IPS DF 6.9 (cell line): ENCODE results near the gene SLIT3.

Experiments used
- DNase-seq: peaks from one replicate; pipeline ENCODE4 v3.0.0-alpha.2; 2013; ENCODE audit warnings: low read depth, low spot score
- H3K27ac ChIP-seq: one replicate; pipeline ENCODE4 v1.5.1; 2013; ENCODE audit warnings: low read length, control low read depth
- H3K27me3 ChIP-seq: 2 replicates; pipeline ENCODE4 v1.6.1; 2013; ENCODE audit warnings: mild to moderate bottlenecking, low read length; ENCODE audit not compliant: control insufficient read depth, insufficient read depth
- H3K36me3 ChIP-seq: 2 replicates; pipeline ENCODE4 v1.6.1; 2013; ENCODE audit warnings: low read length; ENCODE audit not compliant: control insufficient read depth, insufficient read depth
- H3K4me1 ChIP-seq: 2 replicates; pipeline ENCODE4 v1.6.1; 2013; ENCODE audit warnings: low read length; ENCODE audit not compliant: control insufficient read depth, insufficient read depth
- H3K4me3 ChIP-seq: 2 replicates; pipeline ENCODE4 v1.5.1; 2013; ENCODE audit warnings: mild to moderate bottlenecking, low read length
- H3K9me3 ChIP-seq: 2 replicates; pipeline ENCODE4 v1.6.1; 2013; ENCODE audit warnings: low read length, inconsistent platforms; ENCODE audit not compliant: control insufficient read depth, insufficient read depth
- WGBS: extraction: QIAGEN DNeasy Blood & Tissue Kit; methylation state at CpG from one replicate; pipeline ENCODE4 v1.1.7; 2013; ENCODE audit warnings: mixed read lengths, missing lambda C conversion rate; ENCODE audit not compliant: insufficient read length, insufficient coverage; 5-methylcytosine and 5-hydroxymethylcytosine counted together

Gene SLIT3

DNA sequence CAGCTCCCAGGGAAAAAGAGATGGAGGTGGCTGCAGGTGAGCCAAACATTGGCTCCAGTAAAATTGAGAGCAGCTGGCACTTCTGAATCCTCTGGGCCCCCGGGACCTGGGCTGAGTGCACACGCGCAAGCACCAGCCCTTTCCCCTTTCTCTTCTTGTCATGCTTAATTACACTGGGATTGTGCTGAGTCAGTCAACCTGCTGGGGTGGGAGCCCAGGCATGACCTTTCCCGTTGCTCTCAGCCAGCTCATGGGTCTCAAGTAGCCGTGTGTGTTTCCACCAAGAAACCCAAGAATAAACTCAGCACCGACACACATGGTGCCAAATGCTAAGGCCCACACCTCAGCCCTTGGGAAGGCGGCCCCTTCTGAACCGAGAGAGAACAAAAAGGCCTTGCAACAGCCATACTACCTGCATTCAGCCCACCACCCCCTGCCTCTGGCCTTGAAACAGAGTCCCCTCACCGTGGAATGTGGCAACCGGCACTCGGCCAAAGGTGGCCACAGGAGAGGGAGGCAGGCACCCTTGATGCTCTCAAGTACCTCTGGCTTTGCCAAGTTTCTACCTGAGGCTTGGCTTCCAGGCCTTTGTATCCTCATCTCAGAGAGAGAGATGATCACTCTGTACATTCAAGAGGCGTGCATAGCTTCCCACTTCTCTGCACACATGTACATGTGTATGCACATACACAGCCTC lies 28.1 kb downstream of the SLIT3 start:
- no peak overlapping the region for H3K4me3 ChIP-seq
- no peak overlapping the region for H3K27ac ChIP-seq
- no peaks in the 10 kb centered on the region for H3K4me1 ChIP-seq
- no peak for DNase-seq
- no peaks in the 10 kb centered on the region for H3K9me3 ChIP-seq
- no peaks in the 10 kb centered on the region for H3K27me3 ChIP-seq
- no CpG with 5 or more reads among the region's 12 CpGs for WGBS
- no peaks in the 10 kb centered on the region for H3K36me3 ChIP-seq

DNA sequence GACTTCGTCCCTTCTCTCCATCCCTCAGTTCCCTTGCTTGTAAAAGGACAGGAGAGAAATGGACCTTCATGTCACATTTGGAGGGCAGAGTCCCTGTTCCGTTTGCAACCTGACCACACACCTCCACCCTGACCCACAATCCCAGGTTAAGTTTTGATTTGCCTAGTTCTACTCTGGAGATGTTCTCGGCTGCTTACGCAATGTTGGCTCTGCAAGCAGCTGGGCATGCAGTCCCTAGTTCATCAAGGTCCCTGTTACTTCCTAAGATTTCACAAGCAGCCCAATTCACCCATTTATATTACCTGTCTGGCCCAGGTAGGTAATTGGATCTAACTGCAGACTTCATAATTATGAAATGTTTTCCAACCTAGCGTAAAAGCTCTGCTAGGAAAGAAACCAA lies 28.8 kb downstream of the SLIT3 start:
- H3K4me1 ChIP-seq, result no peaks in the 10 kb centered on the region
- no CpG with 5 or more reads among the region's 5 CpGs for WGBS
- no peak overlapping the region for H3K27ac ChIP-seq
- no peaks in the 10 kb centered on the region for H3K9me3 ChIP-seq
- no peaks in the 10 kb centered on the region for H3K27me3 ChIP-seq
- no peak overlapping the region for H3K4me3 ChIP-seq
- H3K36me3 ChIP-seq, result no peaks in the 10 kb centered on the region
- DNase-seq, result no peak

DNA sequence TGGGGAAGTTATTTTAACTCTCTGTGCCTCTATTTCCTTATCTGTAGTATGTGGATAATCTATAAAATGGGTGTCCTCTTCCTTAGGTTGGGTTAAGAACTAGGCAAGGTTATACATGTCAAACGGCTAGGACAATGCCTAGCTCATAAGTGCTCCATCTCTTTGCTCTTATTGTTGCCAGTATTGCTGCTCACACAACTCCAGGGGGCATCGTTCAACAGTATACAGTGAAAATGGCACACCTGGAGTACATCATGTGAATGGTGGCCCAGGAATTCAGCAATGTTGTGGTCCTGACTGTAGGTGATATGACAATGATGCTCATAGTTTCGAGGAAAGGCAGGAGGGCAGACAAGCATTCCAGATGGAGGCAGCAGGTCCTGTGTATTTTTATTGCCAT lies 30.1 kb downstream of the SLIT3 start:
- no peaks in the 10 kb centered on the region for H3K36me3 ChIP-seq
- DNase-seq, result no peak
- H3K9me3 ChIP-seq, result no peaks in the 10 kb centered on the region
- no peak overlapping the region for H3K27ac ChIP-seq
- H3K27me3 ChIP-seq, result no peaks in the 10 kb centered on the region
- H3K4me1 ChIP-seq, result no peaks in the 10 kb centered on the region
- no peak overlapping the region for H3K4me3 ChIP-seq
- no CpG with 5 or more reads among the region's 3 CpGs for WGBS

DNA sequence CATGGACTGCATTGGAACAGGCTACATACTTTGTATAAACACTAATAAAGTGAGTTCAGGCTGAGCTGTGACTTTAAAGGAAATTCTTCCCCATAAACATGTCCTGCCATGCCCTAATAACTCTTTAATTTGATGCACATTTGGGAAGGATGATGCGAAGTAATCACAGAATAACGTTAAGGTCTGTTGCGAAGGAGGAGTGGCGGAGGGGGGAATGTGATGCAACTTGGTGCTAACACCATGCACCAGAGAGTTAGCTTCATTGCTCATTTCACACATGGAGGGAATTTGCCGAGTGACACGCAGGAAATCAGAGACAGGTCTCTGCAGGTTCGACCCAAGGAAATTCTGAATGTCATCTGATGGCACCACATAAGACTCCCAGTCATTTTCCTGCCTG lies 32.9 kb downstream of the SLIT3 start:
- H3K9me3 ChIP-seq, result no peaks in the 10 kb centered on the region
- no CpG with 5 or more reads among the region's 7 CpGs for WGBS
- no peak for DNase-seq
- H3K36me3 ChIP-seq, result no peaks in the 10 kb centered on the region
- H3K4me1 ChIP-seq, result no peaks in the 10 kb centered on the region
- no peak overlapping the region for H3K27ac ChIP-seq
- H3K4me3 ChIP-seq, result no peak overlapping the region
- no peaks in the 10 kb centered on the region for H3K27me3 ChIP-seq

DNA sequence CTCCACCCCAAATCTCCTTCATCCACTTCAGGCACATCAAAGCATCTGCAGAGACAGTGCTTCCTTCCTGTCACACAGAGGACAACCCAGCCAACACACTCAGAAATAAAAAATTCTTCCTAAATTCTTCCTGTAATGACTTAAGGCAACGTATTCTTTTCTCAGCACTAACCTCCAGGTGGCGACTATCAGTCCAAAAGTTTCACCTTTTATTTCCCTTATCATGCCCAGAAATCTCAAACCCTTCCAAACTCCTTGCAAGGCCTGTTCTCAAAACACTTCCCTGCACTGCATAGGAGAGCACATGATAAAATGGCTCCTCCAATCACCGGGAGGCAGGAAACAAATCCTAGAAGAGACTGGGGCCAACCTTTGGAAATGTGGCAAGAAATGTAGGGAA lies 35.1 kb downstream of the SLIT3 start:
- Histone ChIP-seq H3K27ac (no peak overlapping the region), H3K4me3 (no peak overlapping the region), H3K36me3 (no peaks in the 10 kb centered on the region), H3K9me3 (no peaks in the 10 kb centered on the region), H3K4me1 (no peaks in the 10 kb centered on the region), H3K27me3 (no peaks in the 10 kb centered on the region)
- no peak for DNase-seq
- no CpG with 5 or more reads among the region's 3 CpGs for WGBS

DNA sequence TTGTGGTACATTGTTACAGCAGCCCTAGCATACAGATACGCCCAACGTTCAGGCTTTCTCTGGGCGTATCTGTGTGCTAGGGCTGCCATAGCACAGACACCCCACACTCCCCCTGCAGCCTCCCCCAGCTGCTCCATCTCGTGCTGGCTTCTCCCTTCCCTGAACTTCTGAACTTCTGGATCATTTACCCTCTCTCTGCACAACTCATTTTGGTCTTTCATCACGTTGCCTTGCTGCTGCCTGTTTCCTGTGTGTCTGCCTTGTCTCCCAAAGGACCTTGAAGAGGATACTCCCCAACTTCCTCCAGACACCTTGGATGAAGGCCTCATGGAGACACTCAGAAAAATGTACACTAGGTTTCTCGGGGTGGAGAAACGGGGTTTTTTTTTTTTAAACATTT lies 37.3 kb downstream of the SLIT3 start:
- Histone ChIP-seq H3K36me3 (no peaks in the 10 kb centered on the region), H3K27ac (no peak overlapping the region), H3K27me3 (no peaks in the 10 kb centered on the region), H3K4me3 (no peak overlapping the region), H3K4me1 (no peaks in the 10 kb centered on the region), H3K9me3 (no peaks in the 10 kb centered on the region)
- WGBS, result no CpG with 5 or more reads among the region's 7 CpGs
- no peak for DNase-seq

DNA sequence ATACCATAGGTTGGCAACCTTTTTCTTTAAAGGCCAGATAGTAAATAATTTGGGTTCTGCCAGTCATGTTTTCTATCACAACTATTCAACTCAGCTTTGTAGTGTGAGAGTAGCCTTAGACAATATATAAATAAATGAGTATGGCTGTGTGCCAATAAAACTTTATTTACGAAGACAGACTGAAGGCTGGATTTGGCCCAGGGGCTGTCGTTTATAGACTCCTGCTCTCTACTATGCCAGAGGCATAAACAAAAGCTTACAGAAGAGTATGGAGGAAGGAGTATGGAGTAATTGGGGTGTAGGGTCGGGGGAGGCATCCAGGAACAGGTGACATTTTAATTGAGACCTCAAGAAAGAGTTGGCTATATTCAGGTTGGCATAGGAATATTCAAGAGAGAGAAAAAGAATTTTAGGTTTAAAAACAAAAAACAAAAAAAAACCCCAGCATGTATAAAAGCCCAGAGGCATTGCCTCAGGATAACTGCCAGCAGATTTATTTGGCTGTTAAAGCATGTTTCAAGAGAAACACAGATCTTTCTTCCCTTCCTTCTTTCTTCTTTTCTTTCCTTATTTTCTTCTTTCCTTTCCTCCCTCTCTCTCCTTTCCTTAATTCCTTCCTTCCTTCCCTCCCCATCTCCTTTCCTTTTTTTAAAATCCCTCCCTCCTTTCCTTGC lies 39.9 kb downstream of the SLIT3 start:
- H3K27ac ChIP-seq, result no peak overlapping the region
- WGBS, result no CpG with 5 or more reads among the region's 3 CpGs
- H3K27me3 ChIP-seq, result no peaks in the 10 kb centered on the region

DNA sequence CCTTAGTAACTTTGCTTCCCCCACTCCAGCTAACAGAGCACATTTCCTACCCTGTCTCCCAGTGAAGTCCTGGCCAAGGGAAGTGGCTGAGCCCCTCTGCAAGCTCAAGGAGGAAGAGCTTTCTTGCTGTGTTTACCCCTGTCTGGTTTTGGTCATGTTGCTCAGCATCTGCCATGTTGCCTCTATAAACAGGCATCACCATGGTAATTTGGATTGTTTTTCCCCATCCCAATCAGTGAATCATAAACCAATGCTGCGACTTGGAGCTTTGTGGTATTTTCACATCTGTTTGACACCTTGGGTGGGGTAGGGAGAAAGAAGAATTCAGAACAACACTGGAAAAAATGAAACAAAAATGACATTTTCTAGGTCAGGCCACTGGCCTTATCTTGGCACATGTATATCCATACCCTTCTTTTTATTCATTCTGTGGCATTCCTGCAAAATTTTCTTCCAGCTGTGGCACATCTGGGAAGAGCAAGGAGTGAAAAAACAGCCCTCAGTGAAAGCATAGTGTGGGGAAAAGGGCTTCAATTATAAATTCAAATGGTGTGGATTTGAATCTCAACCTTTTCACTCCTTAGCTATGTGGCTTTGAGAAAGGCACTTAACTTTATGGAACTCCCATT lies 42.5 kb downstream of the SLIT3 start:
- Histone ChIP-seq H3K27ac (no peak overlapping the region), H3K9me3 (no peaks in the 10 kb centered on the region), H3K36me3 (no peaks in the 10 kb centered on the region), H3K4me3 (no peak overlapping the region), H3K4me1 (no peaks in the 10 kb centered on the region), H3K27me3 (no peaks in the 10 kb centered on the region)
- no peak for DNase-seq
- no CpG with 5 or more reads among the region's 1 CpG for WGBS

More for the DNA sequence above, 39.9 kb downstream of the SLIT3 start:
- DNase-seq, result no peak
- H3K36me3 ChIP-seq, result no peaks in the 10 kb centered on the region
- no peaks in the 10 kb centered on the region for H3K4me1 ChIP-seq
- no peak overlapping the region for H3K4me3 ChIP-seq
- no peaks in the 10 kb centered on the region for H3K9me3 ChIP-seq

DNA sequence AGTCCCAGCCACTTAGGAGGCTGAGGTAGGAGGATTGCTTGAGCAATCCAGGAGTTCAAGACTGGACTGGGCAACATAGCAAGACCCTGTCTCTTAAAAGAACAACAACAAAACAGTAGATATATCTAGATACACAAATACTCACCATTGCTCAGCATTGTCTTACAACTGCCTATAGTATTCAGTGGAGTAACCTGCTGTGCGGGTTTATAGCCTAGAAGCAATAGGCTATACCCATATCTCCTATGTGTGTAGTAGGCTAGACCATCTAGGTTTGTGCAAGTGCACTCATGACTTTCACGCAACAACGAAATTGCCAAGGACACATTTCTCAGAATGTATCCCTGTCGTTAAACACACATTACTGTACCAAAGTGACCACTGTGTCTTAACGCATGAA lies 44.7 kb downstream of the SLIT3 start:
- H3K4me1 ChIP-seq, result no peaks in the 10 kb centered on the region
- DNase-seq, result no peak
- no peaks in the 10 kb centered on the region for H3K9me3 ChIP-seq
- no peaks in the 10 kb centered on the region for H3K36me3 ChIP-seq
- H3K27ac ChIP-seq, result no peak overlapping the region
- WGBS, result no CpG with 5 or more reads among the region's 5 CpGs
- H3K4me3 ChIP-seq, result no peak overlapping the region
- no peaks in the 10 kb centered on the region for H3K27me3 ChIP-seq

DNA sequence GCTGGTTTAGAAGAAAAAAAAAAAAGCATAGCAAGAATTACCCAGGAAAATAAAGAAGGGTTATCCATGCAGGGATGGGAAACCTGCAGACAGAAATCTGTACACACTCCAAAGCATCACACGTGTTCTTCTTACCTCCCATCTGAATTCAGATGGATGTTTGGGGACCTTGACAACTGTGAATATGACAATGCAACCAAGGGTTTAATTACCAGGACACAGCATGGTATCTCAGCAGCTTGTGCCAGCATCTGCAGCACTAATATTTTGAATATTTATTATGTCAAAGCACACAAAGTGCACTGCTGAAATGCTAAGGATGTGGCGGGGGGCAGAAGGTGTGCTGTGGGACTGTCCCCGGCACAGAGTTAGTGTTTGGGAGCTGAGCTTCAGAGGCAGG lies 47.9 kb downstream of the SLIT3 start:
- DNase-seq, result no peak
- H3K9me3 ChIP-seq, result no peaks in the 10 kb centered on the region
- H3K36me3 ChIP-seq, result no peaks in the 10 kb centered on the region
- no peaks in the 10 kb centered on the region for H3K4me1 ChIP-seq
- no CpG with 5 or more reads among the region's 3 CpGs for WGBS
- no peak overlapping the region for H3K27ac ChIP-seq
- H3K4me3 ChIP-seq, result no peak overlapping the region
- H3K27me3 ChIP-seq, result no peaks in the 10 kb centered on the region
